WTC11 (cell line): ENCODE results near the gene FAHD2A.

Experiments
- ESRRA ChIP-seq: sonication (generic); formaldehyde crosslinking; IDR thresholded peaks from 2 replicates; pipeline ENCODE4 v1.8.1; 2022; ENCODE audit warnings: mild to moderate bottlenecking, missing genetic modification reagents, borderline replicate concordance
- ETV6 ChIP-seq: sonication (generic); formaldehyde crosslinking; IDR thresholded peaks from 2 replicates; pipeline ENCODE4 v1.8.1; 2022; ENCODE audit warnings: mild to moderate bottlenecking, missing genetic modification reagents
- FOXJ3 ChIP-seq: sonication (generic); formaldehyde crosslinking; IDR thresholded peaks from 2 replicates; pipeline ENCODE4 v1.9.0; 2021; ENCODE audit warnings: missing genetic modification reagents, mild to moderate bottlenecking, borderline replicate concordance
- SP1 ChIP-seq: sonication (generic); formaldehyde crosslinking; conservative IDR thresholded peaks from 2 replicates; pipeline ENCODE4 v1.8.1; 2022; ENCODE audit warnings: missing genetic modification reagents
- TCF7 ChIP-seq: sonication (generic); formaldehyde crosslinking; IDR thresholded peaks from 2 replicates; pipeline ENCODE4 v1.8.0; 2022; ENCODE audit warnings: mild to moderate bottlenecking, low read depth, missing genetic modification reagents, moderate library complexity
- TF ChIP-seq, protein P1 (sequence below): fragments of 200-600 bp; IDR thresholded peaks from 2 replicates; pipeline ENCODE4 v1.8.0; 2022; ENCODE audit warnings: antibody characterized with exemption
- TF ChIP-seq, protein P2 (sequence below): sonication (generic); formaldehyde crosslinking; IDR thresholded peaks from 2 replicates; pipeline ENCODE4 v1.8.1; 2023; ENCODE audit warnings: mild to moderate bottlenecking, moderate library complexity, missing genetic modification reagents
- TF ChIP-seq, protein P3 (sequence below): sonication (generic); formaldehyde crosslinking; IDR thresholded peaks from 2 replicates; pipeline ENCODE4 v1.8.1; 2022; ENCODE audit warnings: low read depth, missing genetic modification reagents, borderline replicate concordance

GRCh38 chr2:95393901-95394300 lies 8.6 kb upstream of the FAHD2A start:
- TF ChIP-seq ESRRA (CRISPR knock-in tag), result no peak
- TF ChIP-seq, protein P1, sequence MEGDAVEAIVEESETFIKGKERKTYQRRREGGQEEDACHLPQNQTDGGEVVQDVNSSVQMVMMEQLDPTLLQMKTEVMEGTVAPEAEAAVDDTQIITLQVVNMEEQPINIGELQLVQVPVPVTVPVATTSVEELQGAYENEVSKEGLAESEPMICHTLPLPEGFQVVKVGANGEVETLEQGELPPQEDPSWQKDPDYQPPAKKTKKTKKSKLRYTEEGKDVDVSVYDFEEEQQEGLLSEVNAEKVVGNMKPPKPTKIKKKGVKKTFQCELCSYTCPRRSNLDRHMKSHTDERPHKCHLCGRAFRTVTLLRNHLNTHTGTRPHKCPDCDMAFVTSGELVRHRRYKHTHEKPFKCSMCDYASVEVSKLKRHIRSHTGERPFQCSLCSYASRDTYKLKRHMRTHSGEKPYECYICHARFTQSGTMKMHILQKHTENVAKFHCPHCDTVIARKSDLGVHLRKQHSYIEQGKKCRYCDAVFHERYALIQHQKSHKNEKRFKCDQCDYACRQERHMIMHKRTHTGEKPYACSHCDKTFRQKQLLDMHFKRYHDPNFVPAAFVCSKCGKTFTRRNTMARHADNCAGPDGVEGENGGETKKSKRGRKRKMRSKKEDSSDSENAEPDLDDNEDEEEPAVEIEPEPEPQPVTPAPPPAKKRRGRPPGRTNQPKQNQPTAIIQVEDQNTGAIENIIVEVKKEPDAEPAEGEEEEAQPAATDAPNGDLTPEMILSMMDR, result no peak
- no peak for TF ChIP-seq TCF7 (CRISPR knock-in tag)
- TF ChIP-seq, protein P2, sequence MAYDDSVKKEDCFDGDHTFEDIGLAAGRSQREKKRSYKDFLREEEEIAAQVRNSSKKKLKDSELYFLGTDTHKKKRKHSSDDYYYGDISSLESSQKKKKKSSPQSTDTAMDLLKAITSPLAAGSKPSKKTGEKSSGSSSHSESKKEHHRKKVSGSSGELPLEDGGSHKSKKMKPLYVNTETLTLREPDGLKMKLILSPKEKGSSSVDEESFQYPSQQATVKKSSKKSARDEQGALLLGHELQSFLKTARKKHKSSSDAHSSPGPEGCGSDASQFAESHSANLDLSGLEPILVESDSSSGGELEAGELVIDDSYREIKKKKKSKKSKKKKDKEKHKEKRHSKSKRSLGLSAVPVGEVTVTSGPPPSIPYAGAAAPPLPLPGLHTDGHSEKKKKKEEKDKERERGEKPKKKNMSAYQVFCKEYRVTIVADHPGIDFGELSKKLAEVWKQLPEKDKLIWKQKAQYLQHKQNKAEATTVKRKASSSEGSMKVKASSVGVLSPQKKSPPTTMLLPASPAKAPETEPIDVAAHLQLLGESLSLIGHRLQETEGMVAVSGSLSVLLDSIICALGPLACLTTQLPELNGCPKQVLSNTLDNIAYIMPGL (CRISPR knock-in tag), result no peak
- no peak for TF ChIP-seq FOXJ3 (CRISPR knock-in tag)
- TF ChIP-seq, protein P3, sequence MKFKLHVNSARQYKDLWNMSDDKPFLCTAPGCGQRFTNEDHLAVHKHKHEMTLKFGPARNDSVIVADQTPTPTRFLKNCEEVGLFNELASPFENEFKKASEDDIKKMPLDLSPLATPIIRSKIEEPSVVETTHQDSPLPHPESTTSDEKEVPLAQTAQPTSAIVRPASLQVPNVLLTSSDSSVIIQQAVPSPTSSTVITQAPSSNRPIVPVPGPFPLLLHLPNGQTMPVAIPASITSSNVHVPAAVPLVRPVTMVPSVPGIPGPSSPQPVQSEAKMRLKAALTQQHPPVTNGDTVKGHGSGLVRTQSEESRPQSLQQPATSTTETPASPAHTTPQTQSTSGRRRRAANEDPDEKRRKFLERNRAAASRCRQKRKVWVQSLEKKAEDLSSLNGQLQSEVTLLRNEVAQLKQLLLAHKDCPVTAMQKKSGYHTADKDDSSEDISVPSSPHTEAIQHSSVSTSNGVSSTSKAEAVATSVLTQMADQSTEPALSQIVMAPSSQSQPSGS (CRISPR knock-in tag), result no peak
- TF ChIP-seq ETV6 (CRISPR knock-in tag), result no peak
- TF ChIP-seq SP1, result no peak
